GM12892 (cell line): ENCODE measurements around the gene RASSF4.

ENCODE experiments used
- DNase-seq: peaks from one replicate; pipeline ENCODE4 v3.0.0; 2011; ENCODE audit not compliant: insufficient read length
- FAIRE-seq: peaks from 2 replicates; lab custom pipeline; 2011; peaks lifted over from hg19 to GRCh38; lab: Jason Lieb, UNC
- POLR2A ChIP-seq: IDR thresholded peaks from 2 replicates; pipeline ENCODE4 v1.6.1; 2011; ENCODE audit warnings: low read depth, low read length, control low read depth
- POLR2AphosphoS5 ChIP-seq: IDR thresholded peaks from 2 replicates; pipeline ENCODE4 v1.6.1; 2011; ENCODE audit warnings: low read depth, low read length, control low read depth
- TAF1 ChIP-seq: IDR thresholded peaks from 2 replicates; pipeline ENCODE4 v1.6.1; 2011; ENCODE audit warnings: low read depth, mild to moderate bottlenecking, control low read depth, low read length, borderline replicate concordance

Gene RASSF4

DNA sequence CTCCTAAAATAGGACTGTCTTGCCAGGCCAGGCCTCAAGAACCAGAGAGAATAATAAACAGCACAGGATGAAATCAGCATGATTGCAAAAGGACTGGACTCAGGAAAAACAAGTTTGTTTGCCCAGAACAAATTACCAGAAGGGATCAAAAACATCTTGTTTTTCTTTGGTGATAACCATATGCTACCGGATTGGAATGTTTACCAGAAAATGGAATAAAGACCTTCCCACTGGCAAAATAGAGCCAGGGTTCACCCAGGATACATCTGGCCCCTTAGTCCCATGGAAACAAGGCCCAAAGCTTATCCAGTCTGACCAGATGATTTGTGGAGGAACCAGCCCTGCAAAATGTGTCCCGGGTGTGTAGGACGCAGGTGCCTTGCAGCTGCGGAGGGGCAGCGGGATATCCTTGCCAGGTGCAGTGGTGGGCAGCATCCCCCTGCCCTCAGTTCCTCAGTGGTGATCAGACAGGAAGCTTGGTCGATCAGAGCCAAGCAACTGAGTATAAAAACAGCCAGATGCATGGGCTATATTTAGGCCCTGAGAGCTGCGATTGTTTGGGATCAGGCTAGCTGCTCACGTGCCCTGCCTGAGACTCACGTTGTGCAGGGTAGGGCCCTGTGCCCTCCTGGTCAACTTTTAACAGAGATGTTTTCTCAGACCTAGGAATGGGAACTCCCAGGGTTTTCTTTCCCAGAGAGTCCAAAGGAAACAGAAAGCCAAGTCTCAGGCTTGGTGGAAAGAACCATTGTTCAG lies 36.5 kb downstream of the RASSF4 start:
- DNase-seq, result no peak
- TF ChIP-seq POLR2A, result no peak
- no peak for TF ChIP-seq TAF1
- TF ChIP-seq POLR2AphosphoS5, result no peak
- no peak for FAIRE-seq

DNA sequence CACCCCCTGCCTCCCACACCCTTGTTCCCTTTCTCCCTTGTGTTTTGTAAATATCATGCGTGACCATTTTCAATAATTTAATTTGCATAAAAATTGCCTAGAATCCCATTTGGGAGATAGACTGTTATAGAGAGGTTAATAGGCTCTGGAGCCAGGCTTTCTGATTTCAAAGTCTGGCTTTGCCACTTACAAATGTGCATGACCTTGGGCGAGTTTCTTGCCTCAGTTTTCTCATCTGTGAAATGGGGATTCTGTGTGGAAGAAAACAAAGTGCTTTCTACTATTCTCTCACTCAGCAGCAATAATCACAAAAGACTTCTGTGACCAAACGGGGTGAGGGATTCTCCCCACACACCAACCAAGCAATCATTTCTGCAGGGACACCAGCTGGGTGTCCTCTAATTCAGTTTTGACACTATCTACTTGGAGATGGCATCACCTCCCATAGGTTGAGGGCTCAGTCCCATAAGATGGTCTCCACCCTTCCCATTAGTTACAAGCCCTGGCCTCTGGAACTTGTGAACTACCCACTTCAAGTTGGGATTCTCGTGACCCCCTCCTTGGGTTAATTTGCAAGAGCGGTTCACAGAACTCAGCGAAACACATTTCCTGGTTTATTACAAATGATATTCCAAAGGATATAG lies 37.6 kb downstream of the RASSF4 start:
- FAIRE-seq (no peak), DNase-seq (no peak)
- TF ChIP-seq POLR2AphosphoS5 (no peak), POLR2A (no peak), TAF1 (no peak)

DNA sequence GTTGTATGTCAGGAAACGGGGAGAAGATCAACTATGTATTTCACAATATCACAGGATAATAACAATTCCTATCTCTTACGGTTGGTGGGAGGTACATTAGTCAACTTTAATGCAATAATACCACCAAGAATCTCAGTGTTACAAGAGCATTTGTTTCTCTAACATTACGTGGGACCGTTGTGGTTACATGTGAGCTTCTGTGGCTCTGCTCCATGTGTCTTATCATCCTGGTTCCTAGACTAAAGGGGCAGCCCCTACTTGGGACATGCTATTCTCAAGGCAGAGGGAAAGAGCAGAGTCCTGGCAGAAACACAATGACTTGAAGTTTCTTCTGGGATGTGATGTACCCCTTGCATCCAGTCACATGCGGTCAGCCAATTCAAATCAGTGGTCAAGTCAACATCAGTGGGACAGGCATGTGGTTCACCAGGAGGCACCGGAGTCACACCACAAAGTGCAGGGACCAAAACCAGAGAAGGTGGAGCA lies 38.6 kb downstream of the RASSF4 start:
- DNase-seq, result no peak
- FAIRE-seq, result no peak
- TF ChIP-seq POLR2A, result no peak

DNA sequence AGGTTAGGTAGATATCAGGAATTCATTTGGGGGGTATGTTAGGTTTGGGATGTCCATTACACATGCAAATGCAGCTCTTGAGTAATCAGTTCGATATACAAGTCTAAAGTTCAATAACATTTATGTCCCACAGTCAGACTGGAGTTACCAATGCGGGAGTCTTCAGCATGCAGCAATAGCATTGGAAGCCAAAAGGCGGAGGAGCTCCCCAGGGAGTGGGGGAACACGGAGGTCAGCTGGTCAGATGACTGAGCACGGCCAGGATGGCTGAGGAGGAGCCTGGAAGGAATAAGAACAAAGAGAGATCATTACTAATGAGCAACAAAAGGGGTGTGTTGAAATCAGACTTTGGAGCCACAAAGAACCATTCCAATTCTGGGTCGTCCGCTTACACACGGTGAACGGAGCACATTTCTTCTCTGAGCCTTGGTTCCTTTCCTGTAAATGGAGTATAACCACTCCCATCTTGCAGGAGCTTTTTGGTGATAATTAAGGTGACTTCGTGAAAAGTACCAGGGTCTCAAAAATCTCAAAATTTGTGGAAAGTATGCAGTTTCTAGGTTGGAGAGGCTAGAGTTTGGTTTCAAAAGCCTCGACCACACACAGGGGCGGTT lies 40.6 kb downstream of the RASSF4 start:
- TF ChIP-seq POLR2A, result no peak
- no peak for TF ChIP-seq TAF1
- TF ChIP-seq POLR2AphosphoS5, result no peak
- DNase-seq, result no peak
- FAIRE-seq, result peak; percentile 42

DNA sequence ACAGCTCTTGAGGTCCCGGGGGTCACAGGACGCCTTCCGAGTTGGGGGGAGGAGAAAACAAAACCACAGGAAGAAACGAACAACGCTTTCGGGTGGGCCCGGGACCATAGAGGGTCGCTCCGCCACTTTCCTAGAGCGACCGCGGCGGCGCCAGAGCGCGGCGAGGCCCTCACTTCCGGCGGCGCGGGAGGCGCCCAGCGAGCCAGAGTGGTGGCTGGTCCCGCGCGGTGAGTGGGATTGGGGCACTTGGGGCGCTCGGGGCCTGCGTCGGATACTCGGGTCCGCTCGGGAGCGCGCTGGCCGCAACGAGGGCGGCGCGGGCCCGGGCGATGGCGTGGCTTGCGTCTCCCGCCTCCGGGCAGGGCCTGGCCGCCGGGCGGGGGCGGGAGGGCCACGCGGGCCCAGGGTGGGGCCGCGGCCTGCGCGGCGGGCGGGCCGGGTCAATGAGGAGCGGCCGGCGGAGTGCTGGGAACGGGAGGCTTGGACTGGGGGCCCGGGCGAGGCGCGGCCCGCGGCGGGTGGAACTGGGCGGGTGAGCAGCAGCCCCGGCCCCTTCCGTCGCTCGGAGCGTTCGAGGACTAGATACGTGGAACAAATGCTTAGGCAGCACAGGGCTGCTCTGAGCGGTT lies 41.3 kb downstream of the RASSF4 start, which contains the start of gene ZNF22:
ZNF22 (plus strand) TSS at position 172 of the 629 bp plus-strand sequence. CDS start 2,446 bp downstream, outside the sequence.
- TF ChIP-seq TAF1 (peak; percentile 86; the same call in 1 of the 2 replicates), POLR2A (peak; percentile 86), POLR2AphosphoS5 (peak; percentile 58; the same call in 1 of the 2 replicates)
- FAIRE-seq, result peak; percentile 67
- DNase-seq, result peak; percentile 67

DNA sequence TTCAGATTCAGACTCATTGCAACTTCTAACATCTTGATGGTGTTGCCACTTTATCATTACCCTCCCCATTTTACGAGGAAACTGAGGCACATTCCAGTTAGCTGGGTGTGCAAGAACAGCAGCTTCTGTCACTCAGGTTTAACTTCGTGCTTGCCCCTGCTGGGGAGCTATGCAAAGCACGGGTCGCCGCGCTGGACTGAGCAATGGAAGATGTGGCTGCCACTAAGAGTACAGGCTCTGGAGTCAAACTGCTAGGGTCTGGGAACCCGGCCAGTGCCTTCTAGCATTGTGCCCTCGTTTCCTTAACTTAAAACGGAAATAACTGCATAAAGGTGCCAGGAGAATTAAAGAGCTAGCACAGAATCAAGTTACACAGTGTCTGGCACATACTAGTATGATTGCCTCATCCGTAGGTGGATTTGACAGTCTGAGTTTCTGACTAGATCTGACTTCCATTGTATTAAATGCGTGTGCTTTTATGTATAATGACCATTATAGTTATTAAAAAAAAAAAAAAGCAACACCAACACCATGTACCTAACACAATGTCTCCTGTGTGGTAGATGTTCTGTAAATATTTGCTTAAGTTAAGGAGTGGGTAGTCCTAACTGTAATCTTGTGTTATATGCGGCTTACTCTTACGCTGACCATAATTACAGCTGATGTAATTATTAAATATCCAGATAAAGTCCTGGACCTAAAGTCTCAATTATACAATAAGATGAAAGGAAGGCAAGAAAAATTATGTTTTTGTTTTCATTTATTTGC lies 42.0 kb downstream of the RASSF4 start:
- no peak for DNase-seq
- no peak; the same call in 1 of the 2 replicates for TF ChIP-seq POLR2AphosphoS5
- TF ChIP-seq POLR2A, result no peak
- TF ChIP-seq TAF1, result no peak
- FAIRE-seq, result peak; percentile 48

DNA sequence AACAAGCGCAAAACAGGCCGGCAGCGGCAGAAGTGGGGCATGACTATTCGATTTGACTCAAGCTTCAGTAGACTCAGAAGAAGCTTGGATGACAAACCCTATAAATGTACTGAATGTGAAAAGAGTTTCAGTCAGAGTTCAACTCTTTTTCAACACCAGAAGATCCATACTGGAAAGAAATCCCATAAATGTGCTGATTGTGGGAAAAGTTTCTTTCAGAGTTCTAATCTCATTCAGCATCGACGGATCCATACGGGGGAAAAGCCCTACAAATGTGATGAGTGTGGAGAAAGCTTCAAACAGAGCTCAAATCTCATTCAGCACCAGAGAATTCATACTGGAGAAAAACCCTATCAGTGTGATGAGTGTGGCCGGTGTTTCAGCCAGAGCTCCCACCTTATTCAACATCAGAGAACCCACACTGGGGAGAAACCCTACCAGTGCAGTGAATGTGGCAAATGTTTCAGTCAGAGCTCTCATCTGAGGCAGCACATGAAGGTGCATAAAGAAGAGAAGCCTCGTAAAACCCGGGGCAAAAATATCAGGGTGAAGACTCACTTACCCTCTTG lies 43.9 kb downstream of the RASSF4 start:
- no peak for FAIRE-seq
- TF ChIP-seq POLR2A (no peak), POLR2AphosphoS5 (no peak), TAF1 (no peak)
- no peak for DNase-seq

DNA sequence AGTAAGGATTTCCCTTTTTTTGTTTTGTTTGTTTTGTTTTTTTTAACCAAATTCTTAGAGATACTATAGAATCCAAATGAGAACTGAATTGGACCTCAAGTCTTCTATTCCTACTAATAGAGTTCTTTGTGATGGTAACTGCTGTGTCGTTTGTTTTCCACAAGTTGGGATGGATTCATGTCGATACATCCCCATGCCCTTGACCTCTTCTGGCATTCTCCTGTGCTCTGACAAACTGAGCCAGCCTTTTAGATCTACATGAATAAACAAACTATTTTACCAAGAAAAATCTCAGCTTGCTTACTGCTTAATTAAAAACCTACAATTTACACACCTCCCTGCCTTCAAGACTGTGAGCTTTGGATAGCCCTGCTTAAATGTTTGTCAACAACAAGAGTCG lies 45.1 kb downstream of the RASSF4 start:
- TF ChIP-seq POLR2AphosphoS5 (no peak), TAF1 (no peak), POLR2A (no peak)
- no peak for DNase-seq
- FAIRE-seq, result no peak

DNA sequence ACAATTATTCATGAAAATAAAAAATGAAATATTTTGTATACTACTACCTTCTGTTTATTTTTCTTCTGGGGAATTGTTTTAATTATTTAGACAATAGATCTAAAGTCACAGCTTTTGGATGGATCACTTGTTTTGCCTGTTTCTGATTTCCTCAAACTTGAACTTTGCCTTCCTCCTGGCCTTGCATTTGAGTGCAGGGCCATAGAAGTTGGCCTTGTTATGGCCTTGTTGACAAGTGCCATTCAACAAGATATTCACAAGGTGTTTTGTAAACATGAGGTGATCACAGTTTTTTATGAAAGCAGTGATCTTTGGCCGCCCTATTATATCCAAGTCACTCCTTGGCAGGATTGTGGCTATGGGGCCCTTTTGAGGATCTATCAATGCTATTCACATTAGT lies 45.7 kb downstream of the RASSF4 start:
- DNase-seq (no peak), FAIRE-seq (no peak)
- TF ChIP-seq TAF1 (no peak), POLR2A (no peak), POLR2AphosphoS5 (no peak)

DNA sequence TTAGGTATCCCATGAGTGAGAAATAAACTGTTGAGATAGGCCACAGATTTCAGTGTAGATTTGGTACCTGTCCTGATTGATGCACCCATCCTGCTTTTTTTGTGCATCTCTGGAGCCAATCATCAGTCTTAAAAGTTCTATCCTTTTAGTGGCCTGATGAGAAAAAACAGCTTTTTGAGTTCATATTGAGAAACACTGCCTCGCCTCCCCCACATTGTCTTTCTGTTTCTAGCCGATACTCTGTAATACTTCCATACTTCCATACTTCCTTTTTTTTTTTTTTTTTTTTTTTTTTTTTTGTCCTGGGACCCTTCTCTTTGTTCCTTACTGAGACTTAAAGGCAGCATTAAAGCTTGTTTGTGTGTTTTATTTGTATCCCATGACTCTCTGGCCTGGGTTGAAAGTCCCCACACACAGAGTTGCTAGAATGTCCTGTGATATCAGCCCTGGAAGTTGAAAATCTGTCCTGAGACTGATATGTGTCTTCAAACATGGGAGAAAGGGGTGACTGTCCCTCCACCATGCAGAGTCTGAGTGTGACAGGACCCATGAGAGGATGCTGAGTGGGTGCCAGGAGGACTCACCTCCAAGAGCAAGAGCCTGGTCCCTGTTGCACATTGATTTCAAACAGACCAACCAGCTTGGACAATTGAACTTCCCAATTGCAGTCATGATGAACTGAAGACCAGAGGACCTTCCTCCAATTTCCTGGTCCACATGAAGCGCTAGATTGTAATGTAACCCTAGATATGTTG lies 46.9 kb downstream of the RASSF4 start:
- TF ChIP-seq TAF1, result no peak
- TF ChIP-seq POLR2AphosphoS5, result no peak
- no peak for TF ChIP-seq POLR2A
- no peak for FAIRE-seq
- no peak for DNase-seq
